Loucy (cell line): ENCODE data around the gene PKIB.

ENCODE experiments used
- H2AFZ ChIP-seq: fragments of 200-600 bp; sonication (generic); 2 replicates; pipeline ENCODE4 v1.6.0; 2016; ENCODE audit warnings: antibody characterized with exemption, mild to moderate bottlenecking, low read length, moderate library complexity
- H3F3A ChIP-seq: fragments of 200-600 bp; 2 replicates; pipeline ENCODE4 v1.6.0; 2016; ENCODE audit warnings: antibody characterized with exemption, low read depth, mild to moderate bottlenecking
- H3K27me3 ChIP-seq: fragments of 200-600 bp; sonication (generic); 2 replicates; pipeline ENCODE4 v1.6.1; 2014; ENCODE audit warnings: low read length, mild to moderate bottlenecking; ENCODE audit not compliant: insufficient read depth, poor library complexity, severe bottlenecking
- H3K36me3 ChIP-seq: fragments of 200-600 bp; sonication (generic); 2 replicates; pipeline ENCODE4 v1.6.1; 2016; ENCODE audit warnings: low read length; ENCODE audit not compliant: insufficient read depth
- H3K4me1 ChIP-seq: fragments of 200-600 bp; sonication (generic); 2 replicates; pipeline ENCODE4 v1.5.1; 2014; ENCODE audit warnings: low read length, mild to moderate bottlenecking; ENCODE audit not compliant: insufficient read depth, poor library complexity, severe bottlenecking
- H3K4me2 ChIP-seq: fragments of 200-600 bp; sonication (generic); 2 replicates; pipeline ENCODE4 v1.6.0; 2014; ENCODE audit warnings: antibody characterized with exemption, low read length, low read depth, mild to moderate bottlenecking; ENCODE audit not compliant: poor library complexity, severe bottlenecking
- H3K4me3 ChIP-seq: fragments of 200-600 bp; sonication (generic); 2 replicates; pipeline ENCODE4 v1.5.1; 2014; ENCODE audit warnings: low read length, mild to moderate bottlenecking, mixed read lengths; ENCODE audit not compliant: poor library complexity, severe bottlenecking
- H3K79me2 ChIP-seq: fragments of 200-600 bp; sonication (generic); 2 replicates; pipeline ENCODE4 v1.6.1; 2014; ENCODE audit warnings: low read length; ENCODE audit not compliant: insufficient read depth
- H3K9ac ChIP-seq: fragments of 200-600 bp; sonication (generic); 2 replicates; pipeline ENCODE4 v1.6.0; 2014; ENCODE audit warnings: mild to moderate bottlenecking, low read depth, low read length, moderate library complexity; ENCODE audit not compliant: poor library complexity, severe bottlenecking
- H3K9me2 ChIP-seq: fragments of 200-600 bp; sonication (generic); replicated peaks from 2 replicates; pipeline ENCODE4 v1.6.1; 2016; ENCODE audit warnings: low read depth, low read length, mixed read lengths
- H3K9me3 ChIP-seq: fragments of 200-600 bp; sonication (generic); 2 replicates; pipeline ENCODE4 v1.6.1; 2014; ENCODE audit warnings: mild to moderate bottlenecking, antibody characterized with exemption, low read length, low read depth; ENCODE audit not compliant: insufficient read depth
- H4K20me1 ChIP-seq: fragments of 200-600 bp; sonication (generic); 2 replicates; pipeline ENCODE4 v1.6.0; 2014; ENCODE audit warnings: antibody characterized with exemption, low read length, mild to moderate bottlenecking; ENCODE audit not compliant: insufficient read depth, poor library complexity, severe bottlenecking
- EZH2phosphoT487 ChIP-seq: fragments of 200-600 bp; IDR thresholded peaks from 2 replicates; pipeline ENCODE4 v1.6.1; 2018; ENCODE audit warnings: antibody characterized with exemption, mild to moderate bottlenecking, moderate library complexity, borderline replicate concordance
- TF ChIP-seq, protein P1 (sequence below): fragments of 200-600 bp; sonication (generic); conservative IDR thresholded peaks from 2 replicates; pipeline ENCODE4 v1.5.1; 2014; ENCODE audit warnings: mild to moderate bottlenecking, antibody characterized with exemption, low read length

Gene PKIB

DNA sequence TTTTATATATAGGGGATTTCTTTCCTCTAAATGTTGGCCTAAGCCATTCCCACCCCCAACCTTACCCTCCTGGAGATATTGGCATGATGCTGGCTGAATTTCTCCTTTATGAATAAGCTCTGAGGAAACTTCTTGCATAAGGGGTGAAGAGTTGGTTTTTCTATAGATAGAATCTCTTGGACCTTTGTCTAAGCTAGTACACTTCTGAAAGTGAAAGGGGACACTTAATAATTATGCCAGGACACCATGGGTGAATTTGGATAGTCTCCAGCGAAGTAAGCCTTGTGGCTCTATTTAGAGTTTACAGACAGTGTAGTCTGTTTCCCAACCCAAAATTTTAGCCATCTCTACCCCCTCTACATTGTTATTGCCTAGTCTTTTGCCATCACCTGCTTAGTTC, 142.3 kb downstream of the PKIB start:
- Histone ChIP-seq H3K4me3 (no peak overlapping the region), H3K9me3 (no peaks in the 10 kb centered on the region)

DNA sequence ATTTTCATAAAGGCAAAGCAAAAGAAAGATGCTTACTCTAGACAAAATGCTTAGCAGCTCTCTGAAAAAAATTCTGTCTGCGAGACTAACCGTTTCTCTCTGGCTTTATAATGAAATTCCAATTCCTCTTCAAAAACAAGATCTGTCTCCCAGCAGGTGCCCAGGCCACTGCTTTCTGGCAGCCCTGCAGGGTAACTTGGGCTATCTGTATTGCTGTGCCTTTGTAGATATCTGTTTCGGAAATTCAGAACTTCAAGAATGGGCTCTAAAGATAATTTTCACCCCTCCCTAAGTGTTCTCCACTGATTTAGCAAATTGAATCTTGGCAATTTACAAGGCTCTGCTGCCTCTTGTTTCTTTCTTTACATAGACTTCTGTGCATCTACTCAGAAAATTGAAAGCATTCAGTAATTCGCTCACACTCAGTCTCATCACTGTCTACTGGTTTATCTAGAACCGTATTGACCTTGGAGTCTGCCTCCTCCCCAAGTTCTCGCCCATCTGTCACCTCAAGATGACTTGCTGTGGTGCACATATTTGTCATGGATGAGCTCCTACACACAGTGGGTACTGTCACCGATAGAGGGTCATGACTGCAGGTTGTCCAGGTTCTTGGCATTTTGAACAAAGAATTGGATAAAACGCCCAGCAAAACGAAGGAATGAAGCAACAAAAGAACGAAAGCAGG, 142.9 kb downstream of the PKIB start:
- H3K9ac ChIP-seq, result no peak overlapping the region
- peak overlapping the region; percentile 15 for H2AFZ ChIP-seq
- H3K9me2 ChIP-seq, result no peaks in the 10 kb centered on the region
- TF ChIP-seq, protein P1, sequence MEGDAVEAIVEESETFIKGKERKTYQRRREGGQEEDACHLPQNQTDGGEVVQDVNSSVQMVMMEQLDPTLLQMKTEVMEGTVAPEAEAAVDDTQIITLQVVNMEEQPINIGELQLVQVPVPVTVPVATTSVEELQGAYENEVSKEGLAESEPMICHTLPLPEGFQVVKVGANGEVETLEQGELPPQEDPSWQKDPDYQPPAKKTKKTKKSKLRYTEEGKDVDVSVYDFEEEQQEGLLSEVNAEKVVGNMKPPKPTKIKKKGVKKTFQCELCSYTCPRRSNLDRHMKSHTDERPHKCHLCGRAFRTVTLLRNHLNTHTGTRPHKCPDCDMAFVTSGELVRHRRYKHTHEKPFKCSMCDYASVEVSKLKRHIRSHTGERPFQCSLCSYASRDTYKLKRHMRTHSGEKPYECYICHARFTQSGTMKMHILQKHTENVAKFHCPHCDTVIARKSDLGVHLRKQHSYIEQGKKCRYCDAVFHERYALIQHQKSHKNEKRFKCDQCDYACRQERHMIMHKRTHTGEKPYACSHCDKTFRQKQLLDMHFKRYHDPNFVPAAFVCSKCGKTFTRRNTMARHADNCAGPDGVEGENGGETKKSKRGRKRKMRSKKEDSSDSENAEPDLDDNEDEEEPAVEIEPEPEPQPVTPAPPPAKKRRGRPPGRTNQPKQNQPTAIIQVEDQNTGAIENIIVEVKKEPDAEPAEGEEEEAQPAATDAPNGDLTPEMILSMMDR, result no peak
- TF ChIP-seq EZH2phosphoT487, result no peak
- H3K4me2 ChIP-seq, result peak overlapping the region; percentile 5
- H3K4me1 ChIP-seq, result peaks cover 5% of the 10 kb centered on the region
- H3F3A ChIP-seq, result no peaks in the 10 kb centered on the region
- no peaks in the 10 kb centered on the region for H3K36me3 ChIP-seq
- no peaks in the 10 kb centered on the region for H3K9me3 ChIP-seq
- no peaks in the 10 kb centered on the region for H4K20me1 ChIP-seq
- H3K79me2 ChIP-seq, result no peaks in the 10 kb centered on the region
- no peak overlapping the region for H3K4me3 ChIP-seq
- no peaks in the 10 kb centered on the region for H3K27me3 ChIP-seq

More for the DNA sequence above, 142.3 kb downstream of the PKIB start:
- Histone ChIP-seq H3K79me2 (no peaks in the 10 kb centered on the region), H3K9me2 (no peaks in the 10 kb centered on the region), H3K4me2 (no peak overlapping the region), H3F3A (no peaks in the 10 kb centered on the region), H2AFZ (peak overlapping the region; percentile 15; the same call in 1 of the 2 replicates), H3K36me3 (no peaks in the 10 kb centered on the region), H3K27me3 (no peaks in the 10 kb centered on the region), H3K4me1 (peaks cover 5% of the 10 kb centered on the region), H4K20me1 (no peaks in the 10 kb centered on the region), H3K9ac (no peak overlapping the region)
- TF ChIP-seq, protein P1, result no peak
- no peak for TF ChIP-seq EZH2phosphoT487

DNA sequence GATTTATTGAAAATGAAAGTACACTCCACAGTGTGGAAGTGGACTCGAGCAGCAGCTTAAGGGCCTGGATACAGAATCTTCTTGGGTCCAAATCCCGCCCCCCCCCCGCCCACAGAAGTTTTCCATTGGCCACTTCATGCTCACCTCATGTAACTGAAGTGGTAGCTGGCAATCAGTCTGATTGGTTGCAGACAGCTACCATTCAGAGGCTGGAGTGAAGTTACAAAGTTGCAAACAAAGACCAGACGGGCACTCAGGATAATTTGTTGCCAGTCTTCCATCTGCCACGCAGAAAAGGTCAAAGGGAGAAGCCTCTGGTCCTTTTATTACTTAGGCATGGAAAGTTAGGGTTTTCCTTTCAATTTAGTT, 143.5 kb downstream of the PKIB start:
- H3K9me2 ChIP-seq, result no peaks in the 10 kb centered on the region
- H3K36me3 ChIP-seq, result no peaks in the 10 kb centered on the region
- H3K9me3 ChIP-seq, result no peaks in the 10 kb centered on the region
- no peak for TF ChIP-seq EZH2phosphoT487
- TF ChIP-seq, protein P1, result no peak
- H2AFZ ChIP-seq, result peak overlapping the region; percentile 12; the same call in 1 of the 2 replicates
- no peaks in the 10 kb centered on the region for H3K79me2 ChIP-seq
- H3F3A ChIP-seq, result no peaks in the 10 kb centered on the region
- H4K20me1 ChIP-seq, result no peaks in the 10 kb centered on the region
- H3K27me3 ChIP-seq, result no peaks in the 10 kb centered on the region
- no peak overlapping the region for H3K4me3 ChIP-seq
- H3K9ac ChIP-seq, result no peak overlapping the region
- H3K4me1 ChIP-seq, result peaks cover 5% of the 10 kb centered on the region
- peak overlapping the region; percentile 5 for H3K4me2 ChIP-seq
